HG03521 (cell line): ENCODE results near the gene DNAJB13.
"Not testable (repeated sequence)": the region's sequence is repeated elsewhere in the genome, so short reads cannot be mapped to it uniquely, and the experiment has no call there.

ENCODE experiments used
- ATAC-seq: cut with Tn5 transposase; IDR thresholded peaks from one replicate; pipeline ENCODE4 v1.9.1; 2021; ENCODE audit warnings: mild to moderate bottlenecking, moderate library complexity; ENCODE audit not compliant: unreplicated experiment

The DNAJB13 gene

GRCh38 chr11:73976451-73977151 lies 25.8 kb downstream of the DNAJB13 start:
- no peak for ATAC-seq

GRCh38 chr11:73977856-73978519 lies 27.2 kb downstream of the DNAJB13 start:
- ATAC-seq: no peak

- no peak for ATAC-seq
Measured at GRCh38 chr11:73978576-73979086, 27.8 kb downstream of the DNAJB13 start.

- peak; percentile 23 for ATAC-seq
Measured at GRCh38 chr11:73980001-73980961, 29.5 kb downstream of the DNAJB13 start.

- ATAC-seq: no peak
Measured at GRCh38 chr11:73981051-73981805, 30.4 kb downstream of the DNAJB13 start.

- ATAC-seq: peak; percentile 38
Measured at GRCh38 chr11:73982595-73982989, 31.8 kb downstream of the DNAJB13 start, which contains the start of gene UCP2. Gene UCP2 (minus strand): TSS chr11:73982843. CDS start chr11:73978378, 4,465 bp downstream.

GRCh38 chr11:73982990-73983740 lies 32.3 kb downstream of the DNAJB13 start:
- peak; percentile 74 for ATAC-seq

- ATAC-seq: no peak
Measured at GRCh38 chr11:73983741-73984538, 33.1 kb downstream of the DNAJB13 start.

- not testable (repeated sequence) for ATAC-seq
Measured at GRCh38 chr11:73985661-73986060, 34.8 kb downstream of the DNAJB13 start.

- no peak for ATAC-seq
Measured at GRCh38 chr11:73988227-73988626, 37.4 kb downstream of the DNAJB13 start.

GRCh38 chr11:73989156-73989555 lies 38.3 kb downstream of the DNAJB13 start:
- no peak for ATAC-seq

- no peak for ATAC-seq
Measured at GRCh38 chr11:73990730-73991129, 39.9 kb downstream of the DNAJB13 start.

- no peak for ATAC-seq
Measured at GRCh38 chr11:73991471-73992006, 40.7 kb downstream of the DNAJB13 start.

GRCh38 chr11:73995247-73995646 lies 44.4 kb downstream of the DNAJB13 start:
- ATAC-seq: peak; percentile 49

- ATAC-seq: peak; percentile 58
Measured at GRCh38 chr11:73995731-73996130, 44.9 kb downstream of the DNAJB13 start.

GRCh38 chr11:73996161-73996747 lies 45.4 kb downstream of the DNAJB13 start:
- ATAC-seq: no peak

GRCh38 chr11:73997120-73997770 lies 46.4 kb downstream of the DNAJB13 start:
- no peak for ATAC-seq
